Mucosa of rectum (tissue), 2 donors: ENCODE results near the gene NOTO.
"Not testable (repeated sequence)": the region's sequence is repeated elsewhere in the genome, so short reads cannot be mapped to it uniquely, and the experiment has no call there.

Experiments used
- H3K27ac ChIP-seq, 2 donors: one replicate each; pipeline ENCODE4 v1.7.0; 2013; ENCODE audit warnings: inconsistent platforms in 2 of 2, low read depth in 2 of 2, low read length in 2 of 2
- H3K27me3 ChIP-seq, 2 donors: one replicate each; pipeline ENCODE4 v1.7.0; 2013; ENCODE audit warnings: low read length in 2 of 2; ENCODE audit not compliant: control insufficient read depth in 2 of 2, insufficient read depth in 2 of 2
- H3K36me3 ChIP-seq, 2 donors: one replicate each; pipeline ENCODE4 v1.7.0; 2013; ENCODE audit warnings: low read length in 2 of 2; ENCODE audit not compliant: control insufficient read depth in 2 of 2, insufficient read depth in 2 of 2
- H3K4me1 ChIP-seq, 2 donors: one replicate each; pipeline ENCODE4 v1.7.0; 2013; ENCODE audit warnings: low read length in 2 of 2, mild to moderate bottlenecking in 1 of 2; ENCODE audit not compliant: control insufficient read depth in 2 of 2, insufficient read depth in 2 of 2
- H3K4me3 ChIP-seq, 2 donors: one replicate each; pipeline ENCODE4 v1.7.0; 2013; ENCODE audit warnings: low read length in 2 of 2
- H3K9ac ChIP-seq, 2 donors: one replicate each; pipeline ENCODE4 v1.7.0; 2013; ENCODE audit warnings: low read length in 2 of 2, low read depth in 1 of 2, mild to moderate bottlenecking in 1 of 2
- H3K9me3 ChIP-seq, 2 donors: one replicate each; pipeline ENCODE4 v1.7.0; 2013; ENCODE audit warnings: low read length in 2 of 2; ENCODE audit not compliant: control insufficient read depth in 2 of 2
- donor health status: healthy.
- donor health status: Normal muscosa, but diverticular disease.

Gene NOTO

DNA sequence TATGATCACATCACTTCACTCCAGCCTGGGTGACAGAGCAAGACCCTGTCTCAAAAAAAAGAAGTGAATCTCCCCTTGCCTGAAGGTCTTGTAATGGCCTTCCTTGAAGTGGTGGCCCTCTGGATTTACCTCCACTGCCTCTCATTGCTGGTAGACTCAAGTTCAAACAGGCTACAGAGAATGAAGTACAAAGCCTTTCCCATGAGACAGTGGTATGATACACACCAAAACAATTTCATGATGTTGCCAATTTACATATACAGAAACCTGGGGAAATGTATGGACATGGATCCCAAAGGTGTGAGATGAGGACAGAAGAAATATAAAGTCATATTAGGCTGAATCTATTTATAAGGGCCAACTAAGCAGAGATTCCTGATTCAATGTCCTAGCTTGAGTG is 4.8 kb upstream of the NOTO start:
- H3K27me3 ChIP-seq: peaks cover 8 to 9% of the 10 kb centered on the region in 2 donors

DNA sequence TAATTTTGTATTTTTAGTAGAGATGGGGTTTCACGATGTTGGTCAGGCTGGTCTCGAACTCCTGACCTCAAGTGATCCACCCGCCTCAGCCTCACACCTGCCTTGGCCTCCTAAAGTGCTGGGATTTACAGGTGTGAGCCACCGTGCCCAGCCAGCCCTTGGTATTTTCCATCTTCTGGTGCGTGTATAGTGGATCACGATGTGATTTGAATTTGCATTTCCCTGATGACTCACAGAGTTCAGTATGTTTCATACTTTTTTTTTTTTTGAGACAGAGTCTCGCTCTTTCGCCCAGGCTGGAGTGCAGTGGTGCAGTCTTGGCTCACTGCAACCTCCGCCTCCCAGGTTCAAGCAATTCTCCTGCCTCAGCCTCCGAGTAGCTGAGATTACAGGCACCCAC is 2.1 kb upstream of the NOTO start:
- H3K4me1 ChIP-seq, H3K27ac ChIP-seq, H3K36me3 ChIP-seq, H3K9me3 ChIP-seq, H3K9ac ChIP-seq, H3K4me3 ChIP-seq: not testable (repeated sequence)
- H3K27me3 ChIP-seq: peaks cover 24 to 29% of the 10 kb centered on the region in 2 donors

More for the DNA sequence above, 4.8 kb upstream of the NOTO start:
- Histone ChIP-seq H3K9ac (no peak overlapping the region), H3K4me1 (no peaks in the 10 kb centered on the region), H3K27ac (no peak overlapping the region), H3K9me3 (no peaks in the 10 kb centered on the region), H3K36me3 (no peaks in the 10 kb centered on the region), H3K4me3 (no peak overlapping the region)

DNA sequence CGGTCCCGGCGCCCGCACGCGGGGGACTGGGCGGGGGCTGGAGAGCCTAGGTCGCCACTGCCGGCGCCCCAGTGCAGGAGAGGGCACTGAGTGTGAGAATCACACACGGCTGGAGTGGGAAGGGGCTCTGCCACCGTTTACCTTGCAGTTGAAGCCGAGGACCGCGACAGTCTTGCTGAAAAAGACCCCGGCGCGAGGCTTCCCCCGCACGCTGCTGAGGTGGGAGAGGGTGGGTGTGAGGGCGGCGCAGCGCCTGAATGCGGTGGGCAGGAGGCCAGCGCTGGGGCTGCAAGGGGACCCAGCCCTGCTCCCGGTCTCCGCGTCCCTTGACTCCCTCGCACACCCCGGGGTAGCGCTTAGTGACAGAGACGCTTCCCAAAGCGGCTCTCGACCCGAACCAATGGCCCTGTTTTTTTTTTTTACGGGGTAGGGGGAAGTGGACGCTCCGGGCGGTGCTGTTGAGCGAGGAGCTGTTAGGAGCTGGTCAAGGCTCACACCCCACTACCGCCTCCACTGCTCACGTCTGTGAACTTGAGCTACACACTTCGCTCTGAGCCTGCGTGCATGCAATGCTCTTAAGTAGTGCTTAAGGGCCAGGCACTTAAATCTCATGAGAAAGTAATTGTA is 794 bp downstream of the NOTO start:
- no peak overlapping the region for H3K4me3 ChIP-seq
- peaks cover 21 to 29% of the 10 kb centered on the region in 2 donors for H3K27me3 ChIP-seq

DNA sequence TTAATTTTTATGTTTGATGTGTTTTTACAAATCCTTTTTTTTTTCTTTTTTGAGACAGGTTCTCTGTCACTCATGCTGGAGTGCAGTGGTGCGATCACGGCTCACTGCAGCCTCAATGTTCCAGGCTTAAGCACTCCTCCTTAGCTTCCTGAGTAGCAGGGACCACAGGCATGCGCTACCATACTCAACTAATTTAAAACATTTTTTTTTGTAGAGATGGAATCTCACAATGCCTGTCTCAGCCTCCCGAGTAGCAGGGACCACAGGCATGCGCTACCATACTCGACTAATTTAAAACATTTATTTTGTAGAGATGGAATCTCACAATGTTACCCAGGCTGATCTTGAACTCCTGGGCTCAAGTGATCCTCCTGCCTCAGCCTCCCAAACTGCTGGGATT is 3.2 kb downstream of the NOTO start:
- no peaks in the 10 kb centered on the region for H3K9me3 ChIP-seq
- H3K27ac ChIP-seq: no peak overlapping the region
- no peaks in the 10 kb centered on the region for H3K36me3 ChIP-seq
- H3K9ac ChIP-seq: no peak overlapping the region
- H3K4me3 ChIP-seq: no peak overlapping the region
- H3K27me3 ChIP-seq: peaks cover 21 to 29% of the 10 kb centered on the region in 2 donors
- peaks cover 0 to 4% of the 10 kb centered on the region in 2 donors for H3K4me1 ChIP-seq

More for the DNA sequence above, 794 bp downstream of the NOTO start:
- peaks cover 0 to 4% of the 10 kb centered on the region in 2 donors for H3K4me1 ChIP-seq
- H3K36me3 ChIP-seq: no peaks in the 10 kb centered on the region
- no peak overlapping the region for H3K9ac ChIP-seq
- no peaks in the 10 kb centered on the region for H3K9me3 ChIP-seq
- no peak overlapping the region for H3K27ac ChIP-seq

DNA sequence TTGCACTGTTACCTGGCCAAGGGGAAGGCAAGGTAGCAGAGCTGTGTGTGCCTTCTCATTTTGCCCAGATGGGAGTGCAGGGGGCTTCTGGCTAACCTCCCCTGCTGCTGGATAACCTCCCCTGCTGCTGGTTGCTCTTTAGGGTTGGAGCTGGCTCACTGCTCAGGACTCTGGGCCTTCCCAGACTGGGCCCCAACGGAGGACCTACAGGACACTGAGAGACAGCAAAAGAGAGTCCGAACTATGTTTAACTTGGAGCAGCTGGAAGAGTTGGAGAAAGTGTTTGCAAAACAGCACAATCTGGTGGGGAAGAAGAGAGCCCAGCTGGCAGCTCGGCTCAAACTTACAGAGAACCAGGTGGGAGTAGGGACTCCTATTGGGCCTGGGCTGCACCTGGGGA is 5.9 kb downstream of the NOTO start:
- Histone ChIP-seq H3K9ac (no peak overlapping the region), H3K36me3 (no peaks in the 10 kb centered on the region), H3K4me3 (no peak overlapping the region), H3K9me3 (no peaks in the 10 kb centered on the region), H3K4me1 (peaks cover 0 to 6% of the 10 kb centered on the region in 2 donors), H3K27me3 (peaks cover 9 to 14% of the 10 kb centered on the region in 2 donors), H3K27ac (no peak overlapping the region)

DNA sequence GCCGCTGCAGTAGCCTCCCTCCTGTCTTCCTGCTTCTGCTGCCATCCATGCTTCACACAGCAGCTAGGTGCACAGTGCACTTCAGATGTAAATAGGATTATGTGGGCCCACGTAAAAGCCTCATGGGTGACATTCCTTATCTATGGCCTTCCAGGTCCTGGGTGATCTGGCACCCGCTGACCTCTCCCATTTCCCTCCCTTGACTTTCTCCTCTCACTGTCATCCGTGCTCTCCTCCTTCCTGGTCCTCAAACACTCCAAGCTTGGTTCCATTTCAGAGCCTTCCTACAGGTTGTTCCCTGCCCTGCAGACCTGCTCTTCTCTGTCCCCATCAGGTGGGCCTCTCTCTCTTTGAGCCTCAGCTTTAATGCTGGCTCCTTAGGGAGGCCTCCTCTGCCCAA is 7.6 kb downstream of the NOTO start:
- H3K4me3 ChIP-seq: no peak overlapping the region
- peaks cover 6 to 20% of the 10 kb centered on the region in 2 donors for H3K4me1 ChIP-seq
- no peak overlapping the region for H3K9ac ChIP-seq
- H3K27me3 ChIP-seq: peaks cover 0 to 2% of the 10 kb centered on the region in 2 donors
- H3K9me3 ChIP-seq: no peaks in the 10 kb centered on the region
- no peaks in the 10 kb centered on the region for H3K36me3 ChIP-seq
- H3K27ac ChIP-seq: no peak overlapping the region

DNA sequence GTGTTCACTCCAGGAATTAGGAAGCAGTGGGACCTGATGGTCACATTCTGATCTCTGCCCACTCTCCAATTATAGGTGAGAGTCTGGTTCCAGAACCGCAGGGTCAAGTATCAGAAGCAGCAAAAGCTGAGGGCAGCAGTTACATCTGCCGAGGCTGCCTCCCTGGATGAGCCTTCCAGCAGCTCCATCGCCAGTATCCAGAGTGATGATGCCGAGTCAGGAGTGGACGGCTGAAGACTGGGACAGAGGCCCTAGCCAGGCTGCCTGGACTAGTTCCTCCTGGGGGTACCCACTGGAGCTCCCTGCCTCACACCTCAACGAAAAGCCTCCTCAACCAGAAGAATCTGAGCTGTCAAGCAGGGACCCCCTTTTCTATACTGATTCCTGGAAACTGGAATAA is 8.3 kb downstream of the NOTO start:
- Histone ChIP-seq H3K9me3 (no peaks in the 10 kb centered on the region), H3K4me3 (no peak overlapping the region), H3K36me3 (no peaks in the 10 kb centered on the region), H3K27ac (no peak overlapping the region), H3K27me3 (no peaks in the 10 kb centered on the region), H3K4me1 (peaks cover 6 to 20% of the 10 kb centered on the region in 2 donors), H3K9ac (no peak overlapping the region)

DNA sequence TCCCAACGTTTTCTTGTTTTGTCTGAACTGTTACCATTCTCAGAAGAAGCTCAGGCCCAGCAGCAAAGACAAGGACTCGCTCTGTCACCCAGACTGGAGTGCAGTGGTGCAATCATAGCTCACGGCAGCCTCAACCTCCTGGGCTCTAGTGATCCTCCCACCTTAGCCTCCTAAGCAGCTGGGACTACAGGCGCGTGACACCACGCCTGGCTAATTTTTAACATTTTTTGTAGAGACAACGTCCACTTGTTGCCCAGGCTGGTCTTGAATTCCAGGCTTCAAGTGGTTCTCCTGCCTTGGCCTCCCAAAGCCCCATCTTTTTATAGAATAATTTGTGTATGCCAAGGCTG is 9.7 kb downstream of the NOTO start:
- H3K9me3 ChIP-seq: no peaks in the 10 kb centered on the region
- H3K4me1 ChIP-seq: peaks cover 6 to 20% of the 10 kb centered on the region in 2 donors
- H3K27me3 ChIP-seq: no peaks in the 10 kb centered on the region
- H3K27ac ChIP-seq: no peak overlapping the region
- no peak overlapping the region for H3K4me3 ChIP-seq
- H3K36me3 ChIP-seq: no peaks in the 10 kb centered on the region
- no peak overlapping the region for H3K9ac ChIP-seq

DNA sequence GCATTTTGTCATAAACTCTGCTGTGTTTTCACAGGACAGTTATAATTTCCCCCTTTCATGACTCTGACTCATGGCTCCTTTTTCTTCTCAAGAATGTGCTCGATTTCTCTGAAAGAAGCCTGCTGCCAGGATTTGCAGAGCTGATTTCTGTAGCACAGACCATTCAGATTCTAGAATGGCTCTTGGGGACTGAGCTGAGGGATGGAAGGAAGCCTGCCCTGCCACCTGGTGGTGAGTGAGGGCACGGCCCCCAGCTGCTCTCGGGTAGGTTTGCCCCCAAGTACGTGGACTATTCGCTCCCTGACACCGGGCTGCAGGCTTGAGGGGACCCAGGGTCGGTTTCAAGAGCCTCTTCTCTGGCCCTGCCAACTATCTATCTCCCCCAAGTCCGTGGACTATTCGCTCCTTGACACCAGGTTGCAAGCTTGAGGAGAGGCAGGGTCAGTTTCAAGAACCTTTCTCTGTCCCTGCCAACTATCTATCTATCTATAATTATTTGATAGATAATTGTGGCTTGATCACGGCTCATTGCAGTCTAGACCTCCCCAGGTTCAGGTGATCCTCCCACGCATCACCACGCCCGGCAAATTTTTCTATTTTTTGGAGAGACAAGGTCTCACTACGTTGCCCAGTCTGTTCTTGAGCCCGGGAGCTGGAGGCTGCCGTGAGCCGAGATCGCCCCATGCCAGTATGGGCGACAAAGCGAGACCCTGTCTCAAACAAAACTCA is 10.2 kb downstream of the NOTO start:
- H3K4me3 ChIP-seq: no peak overlapping the region
- no peaks in the 10 kb centered on the region for H3K36me3 ChIP-seq
- peaks cover 6 to 20% of the 10 kb centered on the region in 2 donors for H3K4me1 ChIP-seq
- no peaks in the 10 kb centered on the region for H3K9me3 ChIP-seq
- no peak overlapping the region for H3K27ac ChIP-seq
- H3K9ac ChIP-seq: no peak overlapping the region
- no peaks in the 10 kb centered on the region for H3K27me3 ChIP-seq

DNA sequence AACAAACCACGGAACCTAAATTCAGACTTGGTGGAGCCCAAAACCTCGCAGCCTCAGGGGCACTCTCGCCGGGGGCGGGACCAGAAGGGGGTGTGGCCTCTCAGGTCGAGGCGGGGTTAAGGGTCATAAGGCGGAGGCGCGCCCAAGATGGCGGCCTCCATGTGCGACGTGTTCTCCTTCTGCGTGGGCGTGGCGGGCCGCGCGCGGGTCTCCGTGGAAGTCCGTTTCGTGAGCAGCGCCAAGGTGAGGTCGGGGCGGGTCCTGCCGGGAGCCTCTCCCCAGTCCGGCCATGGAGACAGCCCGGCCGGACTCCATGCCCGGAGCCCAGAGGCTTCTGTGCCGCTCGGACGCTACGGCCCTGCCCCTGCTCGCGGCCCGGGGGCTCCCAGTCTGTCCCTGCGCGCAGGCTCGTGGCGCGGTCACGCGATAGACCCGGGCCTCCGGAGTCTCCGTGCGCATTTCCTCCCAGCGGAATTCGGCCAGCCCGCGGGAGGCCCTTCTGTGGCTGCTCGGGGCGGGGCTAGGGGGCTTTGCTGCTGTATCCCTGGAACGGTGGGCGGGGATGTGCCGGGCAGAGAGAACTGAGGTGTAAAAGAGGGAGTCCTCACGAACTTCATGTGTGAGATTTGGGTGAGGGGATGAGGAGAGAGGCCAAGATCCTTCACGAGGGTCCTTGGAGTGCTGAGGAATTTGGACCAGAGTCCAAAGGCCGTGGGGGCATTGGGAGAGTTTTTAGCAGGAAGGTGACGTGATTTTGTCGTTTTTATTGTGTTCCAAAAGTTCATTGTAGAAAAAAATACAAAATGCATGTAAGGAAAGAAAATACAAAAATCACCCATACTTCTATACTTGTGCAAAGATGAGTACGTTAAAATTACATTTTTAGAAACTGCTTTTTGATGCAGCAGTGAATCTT is 12.0 kb downstream of the NOTO start, which contains the start of gene SMYD5:
SMYD5 (plus strand) TSS at position 126 of the 916 bp plus-strand sequence; CDS start at position 148, 22 bp downstream.
- H3K36me3 ChIP-seq: peaks cover 0 to 4% of the 10 kb centered on the region in 2 donors
- H3K9me3 ChIP-seq: no peaks in the 10 kb centered on the region
- peak within 1 kb of the TSS; percentile 37 to 58 for H3K27ac ChIP-seq
- peak within 1 kb of the TSS; percentile 52 to 67 for H3K9ac ChIP-seq
- no peaks in the 10 kb centered on the region for H3K27me3 ChIP-seq
- peaks cover 6 to 20% of the 10 kb centered on the region in 2 donors for H3K4me1 ChIP-seq
- H3K4me3 ChIP-seq: peak within 1 kb of the TSS; percentile 86 to 90
